ENCODE results near the gene MINDY4B. TPM values are rescaled to one million over a fixed set of nuclear protein-coding genes. Genes with fewer than 3 reads are reported as not detected.

Gene MINDY4B
- total and polyA plus RNA-seq, 2 of the 4 experiments (the other 2 are of a cell fraction) = not detected

DNA sequence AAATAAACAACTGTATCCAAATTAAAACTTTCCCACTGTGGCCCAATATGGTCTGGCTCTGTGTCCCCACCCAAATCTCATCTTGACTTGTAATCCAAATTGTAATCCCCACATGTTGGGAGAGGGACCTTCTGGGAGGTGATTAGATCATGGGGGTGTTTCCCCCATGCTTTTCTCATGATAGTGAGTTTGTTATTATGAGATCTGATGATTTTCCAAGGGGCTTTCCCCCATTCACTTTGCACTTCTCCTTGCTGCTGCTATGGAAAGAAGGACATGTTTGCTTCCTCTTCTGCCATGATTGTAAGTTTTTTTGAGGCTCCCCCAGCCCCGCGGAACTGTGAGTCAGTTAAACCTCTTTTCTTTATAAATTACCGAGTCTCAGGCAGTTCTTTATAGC is 55.0 kb downstream of the MINDY4B start:
- no peaks in the 10 kb centered on the region for H3K36me3 ChIP-seq (ENCODE audit: control insufficient read depth, insufficient read depth, low read length)
- H3K9ac ChIP-seq (ENCODE audit: low read depth, low read length) = no peak overlapping the region
- CTCF ChIA-PET = no interaction called here
- no peak overlapping the region for H3K4me3 ChIP-seq (ENCODE audit: insufficient read depth, low read depth, low read length)
- intact Hi-C loops (cut with micrococcal nuclease) = no loop called here
- H2BK15ac ChIP-seq (ENCODE audit: low read depth, low read length) = no peak overlapping the region
- no peak for ATAC-seq (ENCODE audit: low read depth)
- no peak overlapping the region for H2BK5ac ChIP-seq (ENCODE audit: low read depth, low read length, poor library complexity, severe bottlenecking)
- H3K23ac ChIP-seq (ENCODE audit: low read depth, low read length) = no peak overlapping the region
- H2AK9ac ChIP-seq (replicated peaks; ENCODE audit: low read depth, low read length, poor library complexity) = no peak overlapping the region
- no peak for DNase-seq
- POLR2A ChIA-PET (ENCODE audit: unreplicated experiment) = no interaction called here
- no peak overlapping the region for H2BK20ac ChIP-seq (ENCODE audit: low read depth, low read length)
- no peak overlapping the region for H4K91ac ChIP-seq (ENCODE audit: insufficient read depth, low read depth, low read length)
- no CpG with 5 or more reads among the region's 3 CpGs for WGBS, 2 experiments (ENCODE audit: extremely low coverage in 2 of 2, insufficient read length in 1 of 2)
- in situ Hi-C loops (cut with MboI; ENCODE audit: low sequenced_read_pairs) = no loop called here
- no TSS peak for BruUV-seq (replicated peaks)
- H3K4ac ChIP-seq (ENCODE audit: low read depth, low read length) = no peak overlapping the region
- no peak overlapping the region for H3K56ac ChIP-seq (ENCODE audit: extremely low read depth, insufficient read depth, low read length)
- dilution Hi-C loops (cut with HindIII; ENCODE audit: low sequenced_read_pairs, unreplicated experiment) = no loop called here
- H4K8ac ChIP-seq (ENCODE audit: low read depth in 2 of 2, low read length in 2 of 2) = no peak overlapping the region
- no peak overlapping the region for H3K27ac ChIP-seq (ENCODE audit: insufficient read depth, low read length)
- H2BK120ac ChIP-seq (ENCODE audit: low read depth, low read length) = no peak overlapping the region
- peaks cover 3% of the 10 kb centered on the region; the same call in 1 of the 2 replicates for H3K9me3 ChIP-seq (ENCODE audit: control insufficient read depth, insufficient read depth, low read length)
- H3K27me3 ChIP-seq (ENCODE audit: control insufficient read depth, insufficient read depth, low read length) = no peaks in the 10 kb centered on the region
- no peak overlapping the region for H4K5ac ChIP-seq (ENCODE audit: low read depth, low read length)
- no peak for TF ChIP-seq FOS (IDR thresholded peaks at IDR 0.05; ENCODE audit: low read depth, low read length)
- TF ChIP-seq CHD1 (IDR thresholded peaks at IDR 0.05; ENCODE audit: low read depth, low read length) = no peak
- no peak for TF ChIP-seq BHLHE40 (IDR thresholded peaks at IDR 0.05; ENCODE audit: low read depth, low read length)
- TF ChIP-seq, protein P1, sequence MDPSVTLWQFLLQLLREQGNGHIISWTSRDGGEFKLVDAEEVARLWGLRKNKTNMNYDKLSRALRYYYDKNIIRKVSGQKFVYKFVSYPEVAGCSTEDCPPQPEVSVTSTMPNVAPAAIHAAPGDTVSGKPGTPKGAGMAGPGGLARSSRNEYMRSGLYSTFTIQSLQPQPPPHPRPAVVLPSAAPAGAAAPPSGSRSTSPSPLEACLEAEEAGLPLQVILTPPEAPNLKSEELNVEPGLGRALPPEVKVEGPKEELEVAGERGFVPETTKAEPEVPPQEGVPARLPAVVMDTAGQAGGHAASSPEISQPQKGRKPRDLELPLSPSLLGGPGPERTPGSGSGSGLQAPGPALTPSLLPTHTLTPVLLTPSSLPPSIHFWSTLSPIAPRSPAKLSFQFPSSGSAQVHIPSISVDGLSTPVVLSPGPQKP (IDR thresholded peaks at IDR 0.05; ENCODE audit: borderline replicate concordance, low read depth, low read length) = no peak
- TF ChIP-seq MXI1 (IDR thresholded peaks at IDR 0.05; ENCODE audit: borderline replicate concordance, low read depth, low read length) = no peak
- TF ChIP-seq, protein P2, sequence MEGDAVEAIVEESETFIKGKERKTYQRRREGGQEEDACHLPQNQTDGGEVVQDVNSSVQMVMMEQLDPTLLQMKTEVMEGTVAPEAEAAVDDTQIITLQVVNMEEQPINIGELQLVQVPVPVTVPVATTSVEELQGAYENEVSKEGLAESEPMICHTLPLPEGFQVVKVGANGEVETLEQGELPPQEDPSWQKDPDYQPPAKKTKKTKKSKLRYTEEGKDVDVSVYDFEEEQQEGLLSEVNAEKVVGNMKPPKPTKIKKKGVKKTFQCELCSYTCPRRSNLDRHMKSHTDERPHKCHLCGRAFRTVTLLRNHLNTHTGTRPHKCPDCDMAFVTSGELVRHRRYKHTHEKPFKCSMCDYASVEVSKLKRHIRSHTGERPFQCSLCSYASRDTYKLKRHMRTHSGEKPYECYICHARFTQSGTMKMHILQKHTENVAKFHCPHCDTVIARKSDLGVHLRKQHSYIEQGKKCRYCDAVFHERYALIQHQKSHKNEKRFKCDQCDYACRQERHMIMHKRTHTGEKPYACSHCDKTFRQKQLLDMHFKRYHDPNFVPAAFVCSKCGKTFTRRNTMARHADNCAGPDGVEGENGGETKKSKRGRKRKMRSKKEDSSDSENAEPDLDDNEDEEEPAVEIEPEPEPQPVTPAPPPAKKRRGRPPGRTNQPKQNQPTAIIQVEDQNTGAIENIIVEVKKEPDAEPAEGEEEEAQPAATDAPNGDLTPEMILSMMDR (conservative IDR thresholded peaks at IDR 0.05; ENCODE audit: low read depth, low read length) = no peak
- no peak for TF ChIP-seq NFE2L2 (IDR thresholded peaks at IDR 0.05; ENCODE audit: low read depth, low read length)
- no peak for TF ChIP-seq MAFK (IDR thresholded peaks at IDR 0.05; ENCODE audit: low read depth, low read length)
- no peak for TF ChIP-seq RCOR1 (IDR thresholded peaks at IDR 0.05; ENCODE audit: insufficient replicate concordance, low read length)
- no peak for TF ChIP-seq POLR2A (IDR thresholded peaks at IDR 0.05; ENCODE audit: low read depth, low read length)
- TF ChIP-seq, protein P3, sequence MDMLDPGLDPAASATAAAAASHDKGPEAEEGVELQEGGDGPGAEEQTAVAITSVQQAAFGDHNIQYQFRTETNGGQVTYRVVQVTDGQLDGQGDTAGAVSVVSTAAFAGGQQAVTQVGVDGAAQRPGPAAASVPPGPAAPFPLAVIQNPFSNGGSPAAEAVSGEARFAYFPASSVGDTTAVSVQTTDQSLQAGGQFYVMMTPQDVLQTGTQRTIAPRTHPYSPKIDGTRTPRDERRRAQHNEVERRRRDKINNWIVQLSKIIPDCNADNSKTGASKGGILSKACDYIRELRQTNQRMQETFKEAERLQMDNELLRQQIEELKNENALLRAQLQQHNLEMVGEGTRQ (IDR thresholded peaks at IDR 0.05; ENCODE audit: low read depth, low read length) = no peak
- no peak overlapping the region for H2AFZ ChIP-seq (replicated peaks; ENCODE audit: low read length, poor library complexity)
- H3K4me1 ChIP-seq (ENCODE audit: control insufficient read depth, insufficient read depth, low read length) = no peaks in the 10 kb centered on the region
- H3K4me2 ChIP-seq (ENCODE audit: low read depth, low read length) = no peak overlapping the region
- no peaks in the 10 kb centered on the region for H3K9me1 ChIP-seq (ENCODE audit: insufficient read depth, low read length)
- no peak overlapping the region for H3K14ac ChIP-seq (replicated peaks; ENCODE audit: low read depth, low read length)
- H4K20me1 ChIP-seq (ENCODE audit: insufficient read depth, low read length) = no peaks in the 10 kb centered on the region
- H3K18ac ChIP-seq (ENCODE audit: low read depth, low read length) = no peak overlapping the region
- H3K79me1 ChIP-seq (ENCODE audit: low read depth in 1 of 2, low read length in 2 of 2) = no peaks in the 10 kb centered on the region
- H2AK5ac ChIP-seq (ENCODE audit: low read depth, low read length) = no peak overlapping the region
